Measurements from ENCODE around the gene ADIPOR1.
"Not testable (repeated sequence)": the region's sequence is repeated elsewhere in the genome, so short reads cannot be mapped to it uniquely, and the experiment has no call there.

Gene ADIPOR1

DNA sequence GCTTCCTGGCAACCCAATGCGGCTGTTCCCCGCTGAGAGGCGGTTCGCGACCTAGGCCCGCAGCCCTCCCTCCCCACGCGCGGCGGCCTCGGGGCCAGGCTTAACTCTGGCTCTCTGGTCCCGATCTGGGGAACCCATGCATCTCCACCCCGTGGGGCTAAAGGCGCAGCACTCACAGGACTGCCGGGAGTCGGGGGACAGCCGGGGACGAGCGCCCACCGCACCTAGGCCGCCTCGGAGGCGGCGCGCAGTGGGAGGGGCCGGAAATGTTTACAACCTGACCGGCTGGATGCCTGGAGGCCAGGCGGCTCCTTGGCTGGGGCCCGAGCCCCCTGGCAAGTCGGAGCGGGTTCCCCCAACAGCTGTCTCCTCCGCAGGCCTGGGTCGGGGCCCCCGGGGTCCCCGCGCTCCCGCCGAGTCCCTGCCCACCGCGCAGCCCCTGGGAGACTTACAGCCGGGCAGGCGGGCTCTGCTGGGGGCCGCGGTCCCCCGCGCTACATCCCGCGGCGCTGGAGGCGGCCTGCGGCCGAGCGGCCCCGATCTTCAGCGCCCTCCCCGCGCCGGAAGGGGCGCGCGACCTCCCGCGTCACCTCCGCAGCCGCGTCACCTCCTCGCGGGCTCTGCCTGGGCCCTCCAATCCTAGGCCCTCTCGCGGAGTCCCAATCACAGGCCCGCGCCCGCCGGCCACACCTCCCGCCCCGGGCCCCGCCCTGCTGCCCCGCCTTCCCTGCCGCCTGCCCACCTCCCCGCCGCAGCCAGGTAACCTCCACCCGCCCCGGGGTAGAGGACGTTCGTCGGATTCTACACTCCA, at the start of gene ADIPOR1:
TSS of gene ADIPOR1 (minus strand) at position 580 of the 811 bp plus-strand sequence. CDS start 7,242 bp downstream, outside the sequence.
- peak; percentile 80 to 86 for DNase-seq (ENCODE audit: low read depth in 2 of 2)

- DNase-seq (ENCODE audit: low read depth in 2 of 2) = peak; percentile 86 to 92
These were observed 49.1 kb upstream of the ADIPOR1 start, which contains the start of gene TMEM183A for GRCh38 chr1:203006948-203007871. TMEM183A (plus strand) TSS chr1:203007374; CDS start chr1:203007466, 92 bp downstream.

GRCh38 chr1:203005395-203006142, 47.5 kb upstream of the ADIPOR1 start:
- not testable (repeated sequence) for DNase-seq (ENCODE audit: low read depth in 2 of 2)

- no peak for DNase-seq (ENCODE audit: low read depth in 2 of 2)
These were observed 44.8 kb upstream of the ADIPOR1 start for GRCh38 chr1:203002951-203003350.

GRCh38 chr1:203001986-203002385, 43.9 kb upstream of the ADIPOR1 start:
- no peak for DNase-seq (ENCODE audit: low read depth in 2 of 2)

GRCh38 chr1:203000217-203000944, 42.3 kb upstream of the ADIPOR1 start:
- DNase-seq (ENCODE audit: low read depth in 2 of 2) = no peak

GRCh38 chr1:202998836-202999750, 41.0 kb upstream of the ADIPOR1 start:
- DNase-seq (ENCODE audit: low read depth in 2 of 2) = peak; percentile 25 to 31

GRCh38 chr1:202994756-202995155, 36.6 kb upstream of the ADIPOR1 start:
- no peak for DNase-seq (ENCODE audit: low read depth in 2 of 2)

GRCh38 chr1:202991112-202991511, 33.0 kb upstream of the ADIPOR1 start:
- no peak for DNase-seq (ENCODE audit: low read depth in 2 of 2)

DNA sequence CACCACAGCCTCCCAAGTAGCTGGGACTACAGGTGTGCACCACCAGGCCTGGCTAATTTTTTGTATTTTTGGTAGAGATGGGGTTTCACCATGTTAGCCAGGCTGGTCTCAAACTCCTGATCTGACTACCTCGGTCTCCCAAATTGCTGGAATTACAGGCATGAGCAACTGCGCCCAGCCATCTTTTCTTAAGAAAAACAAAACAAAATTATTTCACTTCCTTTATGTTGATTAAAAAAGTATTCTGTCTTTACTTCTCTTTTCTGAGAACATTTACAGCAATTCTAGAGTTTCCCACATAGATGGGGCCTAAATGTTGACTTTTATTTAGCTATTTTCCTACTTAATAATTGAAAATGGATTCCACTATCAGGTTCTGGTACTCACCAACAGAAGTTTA, 31.8 kb upstream of the ADIPOR1 start:
- no peak for DNase-seq (ENCODE audit: low read depth in 2 of 2)

GRCh38 chr1:202987922-202988583, 29.9 kb upstream of the ADIPOR1 start:
- DNase-seq (ENCODE audit: low read depth in 2 of 2) = no peak

DNA sequence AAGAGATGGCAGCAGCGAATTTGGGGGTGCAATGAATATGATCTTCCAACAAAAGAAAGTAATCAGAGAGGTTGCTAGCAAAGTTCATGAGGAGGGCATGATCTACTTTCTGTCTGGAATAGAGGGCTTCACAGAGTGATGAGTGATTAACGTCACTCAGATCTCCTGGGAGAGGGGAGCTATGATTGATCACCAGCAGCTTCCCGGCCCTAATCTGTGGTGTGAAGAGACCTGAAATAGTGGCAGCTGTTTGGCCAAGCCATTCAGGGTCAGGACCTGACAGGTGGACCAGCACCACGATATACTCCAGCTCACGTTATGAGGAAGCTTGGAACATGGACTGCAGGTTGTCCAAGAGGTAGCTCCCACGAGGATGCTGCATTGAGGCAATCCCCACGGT, 29.1 kb upstream of the ADIPOR1 start:
- no peak for DNase-seq (ENCODE audit: low read depth in 2 of 2)

DNA sequence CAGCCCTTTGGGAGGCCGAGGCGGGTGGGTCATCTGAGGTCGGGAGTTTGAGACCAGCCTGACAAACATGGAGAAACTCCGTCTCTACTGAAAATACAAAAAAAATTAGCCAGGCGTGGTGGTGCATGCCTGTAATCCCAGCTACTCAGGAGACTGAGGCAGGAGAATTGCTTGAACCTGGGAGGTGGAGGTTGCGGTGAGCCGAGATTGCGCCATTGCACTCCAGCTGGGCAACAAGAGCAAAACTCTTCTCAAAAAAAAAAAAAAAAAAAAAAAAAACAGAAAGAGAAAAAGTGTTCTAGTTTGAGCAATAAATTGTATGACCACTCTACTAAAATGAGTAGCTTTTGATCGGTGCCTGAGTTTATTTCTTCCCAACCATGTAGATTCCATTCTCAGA, 28.0 kb upstream of the ADIPOR1 start:
- DNase-seq (ENCODE audit: low read depth in 2 of 2) = not testable (repeated sequence)

DNA sequence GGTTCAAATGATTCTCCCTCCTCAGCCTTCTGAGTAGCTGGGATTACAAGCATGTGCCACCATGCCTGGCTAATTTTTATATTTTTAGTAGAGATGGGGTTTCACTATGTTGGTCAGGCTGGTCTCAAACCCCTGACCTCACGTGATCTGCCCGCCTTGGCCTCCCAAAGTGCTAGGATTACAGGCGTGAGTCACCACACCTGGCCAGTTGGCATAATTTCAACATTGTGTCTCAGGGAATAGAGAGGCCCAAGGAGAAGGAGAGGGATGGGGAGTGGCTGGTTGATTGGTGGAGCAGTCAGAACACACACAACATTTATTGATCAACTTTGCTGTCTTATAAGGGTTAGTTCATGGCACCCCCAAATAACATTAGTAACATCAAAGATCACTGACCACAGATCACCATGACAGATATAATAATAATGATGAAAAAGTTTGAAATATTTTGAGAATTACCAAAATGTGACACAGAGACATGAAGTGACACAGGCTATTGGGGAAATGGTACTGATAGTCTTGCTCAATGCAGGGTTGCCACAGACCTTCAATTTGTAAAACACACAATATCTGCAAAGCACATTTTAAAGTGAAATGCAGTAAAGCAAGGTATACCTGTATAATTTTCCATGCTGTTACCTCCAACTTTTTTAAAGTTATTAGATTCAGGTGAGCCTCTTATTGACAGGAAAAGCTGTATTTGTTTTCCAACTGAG, 24.8 kb upstream of the ADIPOR1 start:
- no peak for DNase-seq (ENCODE audit: low read depth in 2 of 2)

DNA sequence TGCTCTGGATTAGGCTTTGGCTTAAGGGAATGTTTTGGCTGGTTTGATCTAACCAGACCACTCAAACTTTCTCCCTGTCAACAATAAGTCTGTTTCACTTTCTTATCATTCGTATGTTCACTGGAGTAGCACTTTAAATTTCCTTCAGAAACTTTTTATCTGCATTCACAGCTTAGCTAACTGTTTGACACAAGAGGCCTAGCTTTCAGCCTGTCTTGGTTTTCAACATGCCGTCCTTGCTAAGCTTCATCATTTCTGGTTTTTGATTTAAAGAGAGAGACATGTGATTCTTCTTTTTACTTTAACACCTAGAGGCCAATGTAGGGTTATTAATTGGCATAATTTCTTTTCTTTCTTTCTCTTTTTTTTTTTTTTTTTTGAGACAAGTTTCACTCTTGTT, 23.8 kb upstream of the ADIPOR1 start:
- DNase-seq (ENCODE audit: low read depth in 2 of 2) = no peak

- no peak for DNase-seq (ENCODE audit: low read depth in 2 of 2)
These were observed 21.3 kb upstream of the ADIPOR1 start for GRCh38 chr1:202979459-202979858.

DNA sequence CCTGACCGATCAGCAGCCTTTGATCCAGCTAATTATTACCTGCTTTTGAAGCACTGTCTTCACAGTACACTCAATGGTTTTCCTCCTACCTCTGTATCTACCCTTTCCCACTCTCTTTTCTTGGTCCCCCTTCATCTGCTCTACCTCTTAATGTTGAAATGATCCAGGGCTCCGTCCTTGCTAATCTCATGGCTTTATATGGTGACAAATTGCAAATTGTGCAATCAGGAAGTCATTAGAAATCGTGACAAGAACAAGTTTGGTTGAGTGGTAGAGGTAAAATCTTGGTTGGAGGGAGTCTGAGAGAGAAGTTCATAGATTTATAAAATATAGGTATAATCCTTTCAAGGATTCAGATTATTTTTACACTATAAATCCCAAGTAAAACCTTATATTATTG, 18.5 kb upstream of the ADIPOR1 start:
- no peak for DNase-seq (ENCODE audit: low read depth in 2 of 2)

- DNase-seq (ENCODE audit: low read depth in 2 of 2) = no peak
These were observed 16.7 kb upstream of the ADIPOR1 start for GRCh38 chr1:202974856-202975255.

- no peak for DNase-seq (ENCODE audit: low read depth in 2 of 2)
These were observed 13.9 kb upstream of the ADIPOR1 start for GRCh38 chr1:202972046-202972445.
